Thoracic aorta (tissue), 2 donors: ENCODE data around the gene LRCH1. TPM values are rescaled to one million over a fixed set of nuclear protein-coding genes. Genes with fewer than 3 reads are reported as not detected.

ENCODE experiments used
- ATAC-seq: fragments of 150-250 bp; one replicate; pipeline ENCODE4 v1.8.0; 2017; ENCODE audit warnings: low read depth; ENCODE audit not compliant: insufficient number of reproducible peaks, low FRiP score
- DNase-seq: peaks from one replicate; pipeline ENCODE4 v3.0.0-alpha.2; 2020; ENCODE audit warnings: low spot score
- H3K27ac ChIP-seq, 2 donors: fragments of 200-600 bp; sonication (generic); 1 replicate in 1 of 2; 2 replicates in 1 of 2; pipeline ENCODE4 v1.5.1; 2016; ENCODE audit warnings: mild to moderate bottlenecking in 2 of 2, moderate library complexity in 2 of 2
- H3K27me3 ChIP-seq: fragments of 200-600 bp; sonication (generic); replicated peaks from 2 replicates; pipeline ENCODE4 v1.6.0; 2016; ENCODE audit warnings: mild to moderate bottlenecking; ENCODE audit not compliant: insufficient read depth
- H3K36me3 ChIP-seq: fragments of 200-600 bp; sonication (generic); one replicate; pipeline ENCODE4 v1.5.1; 2016
- H3K4me1 ChIP-seq, 2 donors: fragments of 200-600 bp; sonication (generic); 1 replicate in 1 of 2; 2 replicates in 1 of 2; pipeline versions ENCODE4 v1.5.1 to v1.6.0; 2016; ENCODE audit warnings: low read depth in 2 of 2, mild to moderate bottlenecking in 1 of 2; ENCODE audit not compliant: control insufficient read depth in 1 of 2
- H3K4me3 ChIP-seq: fragments of 200-600 bp; sonication (generic); 2 replicates; pipeline ENCODE4 v1.5.1; 2016; ENCODE audit warnings: mild to moderate bottlenecking
- H3K9me3 ChIP-seq: fragments of 200-600 bp; sonication (generic); 2 replicates; pipeline ENCODE4 v1.5.1; 2016
- CTCF ChIP-seq: fragments of 200-600 bp; sonication (generic); IDR thresholded peaks from one replicate; pipeline ENCODE4 v1.5.1; 2019; ENCODE audit warnings: antibody characterized with exemption
- total RNA-seq, 2 donors: library from RNA; depleted of rRNA; stranded (reverse); fragments of >200 nt; gene quantifications; one replicate each; pipeline versions ENCODE4 v1.1.0 to v1.2.3, GENCODE V29; 2016

The LRCH1 gene
- total RNA-seq, 2 donors from 2014 or later = 29.4 to 38.9 TPM

GRCh38 chr13:46660416-46660815 lies 107.4 kb downstream of the LRCH1 start:
- no peaks in the 10 kb centered on the region for H3K9me3 ChIP-seq
- H3K4me3 ChIP-seq = no peak overlapping the region
- no peak overlapping the region for H3K27ac ChIP-seq
- no peak for TF ChIP-seq CTCF
- DNase-seq (no peak), ATAC-seq (no peak)
- H3K4me1 ChIP-seq = peaks cover 20 to 49% of the 10 kb centered on the region in 2 donors
- no peaks in the 10 kb centered on the region for H3K27me3 ChIP-seq
- H3K36me3 ChIP-seq = no peaks in the 10 kb centered on the region

GRCh38 chr13:46660857-46661256 lies 107.9 kb downstream of the LRCH1 start:
- H3K27me3 ChIP-seq = no peaks in the 10 kb centered on the region
- no peak overlapping the region for H3K27ac ChIP-seq
- DNase-seq (no peak), ATAC-seq (no peak)
- H3K4me3 ChIP-seq = no peak overlapping the region
- H3K36me3 ChIP-seq = no peaks in the 10 kb centered on the region
- H3K4me1 ChIP-seq = peaks cover 24 to 51% of the 10 kb centered on the region in 2 donors
- TF ChIP-seq CTCF = no peak
- H3K9me3 ChIP-seq = no peaks in the 10 kb centered on the region

GRCh38 chr13:46662690-46663089 lies 109.7 kb downstream of the LRCH1 start:
- H3K27ac ChIP-seq = no peak overlapping the region
- ATAC-seq = no peak

GRCh38 chr13:46663206-46664037 lies 110.5 kb downstream of the LRCH1 start:
- Histone ChIP-seq H3K9me3 (no peaks in the 10 kb centered on the region), H3K4me3 (no peak overlapping the region), H3K27ac (peak overlapping the region in 1 of 2 donors; percentile 30), H3K4me1 (peaks cover 33 to 58% of the 10 kb centered on the region in 2 donors), H3K36me3 (no peaks in the 10 kb centered on the region), H3K27me3 (no peaks in the 10 kb centered on the region)
- no peak for ATAC-seq
- no peak for DNase-seq
- TF ChIP-seq CTCF = no peak

More at GRCh38 chr13:46662690-46663089, 109.7 kb downstream of the LRCH1 start:
- no peak for DNase-seq
- Histone ChIP-seq H3K36me3 (no peaks in the 10 kb centered on the region), H3K4me1 (peaks cover 30 to 57% of the 10 kb centered on the region in 2 donors), H3K4me3 (no peak overlapping the region), H3K27me3 (no peaks in the 10 kb centered on the region), H3K9me3 (no peaks in the 10 kb centered on the region)
- no peak for TF ChIP-seq CTCF

- no peaks in the 10 kb centered on the region for H3K27me3 ChIP-seq
- peaks cover 33 to 60% of the 10 kb centered on the region in 2 donors for H3K4me1 ChIP-seq
- H3K4me3 ChIP-seq = no peak overlapping the region
- H3K9me3 ChIP-seq = no peaks in the 10 kb centered on the region
- DNase-seq (no peak), ATAC-seq (no peak)
- no peak overlapping the region for H3K27ac ChIP-seq
- TF ChIP-seq CTCF = no peak
- no peaks in the 10 kb centered on the region for H3K36me3 ChIP-seq
Observed at GRCh38 chr13:46664195-46664594, 111.2 kb downstream of the LRCH1 start.
